GM10248 (cell line): Measurements from ENCODE around the gene LAD1.
A peak's percentile ranks its signal among the peaks of the same experiment; 100 is the strongest.

ENCODE experiments used
- CTCF ChIA-PET: fragments of 300-600 bp; sonication (Branson Sonifier 250); formaldehyde crosslinking; extraction: SDS; loops from one replicate; lab custom pipeline; 2021; ENCODE audit warnings: antibody characterized with exemption; lab: Yijun Ruan, JAX
- POLR2A ChIA-PET: fragments of 350-650 bp; sonication (Branson Sonifier 250); formaldehyde crosslinking; extraction: SDS; loops from one replicate; lab custom pipeline; 2020; ENCODE audit warnings: antibody characterized with exemption; lab: Yijun Ruan, JAX
- DNase-seq: peaks from one replicate; pipeline ENCODE4 v3.0.0; 2012; ENCODE audit errors: extremely low spot score
- CTCF ChIP-seq: IDR thresholded peaks from 2 replicates; pipeline ENCODE4 v1.5.1; 2012; ENCODE audit warnings: mild to moderate bottlenecking, low read depth; ENCODE audit errors: extremely low read depth, missing control alignments, control extremely low read depth

Gene LAD1

GRCh38 chr1:201381130-201381529 is 18.0 kb downstream of the LAD1 start:
- POLR2A ChIA-PET: no interaction called here
- CTCF ChIA-PET: interaction anchor here (1.6 kb wide), 1 partner anchor 32 kb away, joined by 6 read pairs; no protein-coding TSS in a partner anchor
- DNase-seq: no peak
- TF ChIP-seq CTCF: no peak

GRCh38 chr1:201379733-201380242 is 19.3 kb downstream of the LAD1 start:
- CTCF ChIA-PET: interaction anchor here (1.0 to 1.6 kb wide), 4 partner anchors 9 to 31 kb away, joined by 3 to 6 read pairs (median 3); no protein-coding TSS in a partner anchor

GRCh38 chr1:201378804-201379203 is 20.3 kb downstream of the LAD1 start:
- DNase-seq: no peak
- no peak for TF ChIP-seq CTCF
- ChIA-PET POLR2A (no interaction called here), CTCF (interaction anchor here (1.1 kb wide), 1 partner anchor 17 kb away, joined by 3 read pairs; no protein-coding TSS in a partner anchor)

More at GRCh38 chr1:201379733-201380242, 19.3 kb downstream of the LAD1 start:
- no peak for DNase-seq
- no peak for TF ChIP-seq CTCF
- POLR2A ChIA-PET: no interaction called here

- CTCF ChIA-PET: interaction anchor here (1.0 to 1.1 kb wide), 2 partner anchors 31 to 33 kb away, joined by 3 read pairs; no protein-coding TSS in a partner anchor
- POLR2A ChIA-PET: no interaction called here
- DNase-seq: no peak
- no peak for TF ChIP-seq CTCF
These were observed 21.5 kb downstream of the LAD1 start, which contains the start of gene TNNT2 for GRCh38 chr1:201377611-201378092. Gene TNNT2, minus strand, starts transcription at chr1:201377680. Its CDS starts 4,426 bp downstream, at chr1:201373254.

GRCh38 chr1:201376464-201377374 is 22.4 kb downstream of the LAD1 start:
- POLR2A ChIA-PET: no interaction called here
- peak; percentile 25 for TF ChIP-seq CTCF
- CTCF ChIA-PET: interaction anchor here (0.9 to 3.2 kb wide), 7 partner anchors 8 to 59 kb away, joined by 3 to 18 read pairs (median 3); no protein-coding TSS in a partner anchor
- DNase-seq: peak; percentile 72

GRCh38 chr1:201376107-201376463 is 23.0 kb downstream of the LAD1 start:
- TF ChIP-seq CTCF: no peak
- ChIA-PET POLR2A (no interaction called here), CTCF (interaction anchor here (0.9 to 3.2 kb wide), 6 partner anchors 9 to 59 kb away, joined by 3 to 18 read pairs (median 3); no protein-coding TSS in a partner anchor)
- DNase-seq: no peak
